ENCODE measurements around the gene MAIP1.
A peak's percentile ranks its signal among the peaks of the same experiment; 100 is the strongest.
"Not testable (repeated sequence)": the region's sequence is repeated elsewhere in the genome, so short reads cannot be mapped to it uniquely, and the experiment has no call there.

MAIP1 gene, protein sequence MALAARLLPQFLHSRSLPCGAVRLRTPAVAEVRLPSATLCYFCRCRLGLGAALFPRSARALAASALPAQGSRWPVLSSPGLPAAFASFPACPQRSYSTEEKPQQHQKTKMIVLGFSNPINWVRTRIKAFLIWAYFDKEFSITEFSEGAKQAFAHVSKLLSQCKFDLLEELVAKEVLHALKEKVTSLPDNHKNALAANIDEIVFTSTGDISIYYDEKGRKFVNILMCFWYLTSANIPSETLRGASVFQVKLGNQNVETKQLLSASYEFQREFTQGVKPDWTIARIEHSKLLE

DNA sequence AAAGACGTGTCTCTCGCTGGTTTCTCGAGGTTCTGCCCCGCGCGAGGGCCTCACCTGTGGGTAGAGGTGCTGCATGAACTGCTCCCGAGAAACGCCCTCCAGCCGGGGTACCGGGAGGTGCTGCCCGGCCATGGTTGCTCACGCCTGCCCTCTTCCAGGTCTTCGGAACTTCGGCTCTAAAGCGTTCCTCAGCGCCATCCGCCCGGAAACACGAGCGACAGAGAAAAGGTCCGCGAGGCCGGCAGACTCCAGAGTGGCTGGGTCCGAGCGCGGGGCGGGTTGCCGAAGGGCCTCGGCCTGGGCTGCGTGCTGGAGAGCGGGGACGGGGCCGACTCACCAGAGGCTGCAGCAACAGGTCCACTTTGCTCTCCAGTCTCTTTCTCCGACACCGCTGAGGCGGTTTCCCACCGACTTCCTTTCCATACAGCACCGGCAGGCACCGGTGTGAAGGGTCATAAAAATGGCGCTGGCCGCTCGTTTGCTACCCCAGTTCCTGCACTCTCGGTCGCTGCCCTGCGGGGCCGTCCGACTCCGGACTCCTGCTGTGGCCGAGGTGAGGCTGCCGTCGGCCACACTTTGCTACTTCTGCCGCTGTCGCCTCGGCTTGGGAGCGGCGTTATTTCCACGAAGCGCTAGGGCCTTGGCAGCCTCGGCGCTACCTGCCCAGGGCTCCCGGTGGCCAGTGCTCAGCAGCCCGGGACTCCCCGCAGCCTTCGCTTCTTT, at the start of gene MAIP1, which contains the start of gene TYW5:
Gene MAIP1 (plus strand): TSS at position 244 of the 723 bp plus-strand sequence. CDS start 217 bp downstream, at position 461.
Gene TYW5 (minus strand): TSS at position 153 of the 723 bp plus-strand sequence. CDS start 21 bp downstream, at position 132.
- DNase-seq = peak; percentile 68

DNA sequence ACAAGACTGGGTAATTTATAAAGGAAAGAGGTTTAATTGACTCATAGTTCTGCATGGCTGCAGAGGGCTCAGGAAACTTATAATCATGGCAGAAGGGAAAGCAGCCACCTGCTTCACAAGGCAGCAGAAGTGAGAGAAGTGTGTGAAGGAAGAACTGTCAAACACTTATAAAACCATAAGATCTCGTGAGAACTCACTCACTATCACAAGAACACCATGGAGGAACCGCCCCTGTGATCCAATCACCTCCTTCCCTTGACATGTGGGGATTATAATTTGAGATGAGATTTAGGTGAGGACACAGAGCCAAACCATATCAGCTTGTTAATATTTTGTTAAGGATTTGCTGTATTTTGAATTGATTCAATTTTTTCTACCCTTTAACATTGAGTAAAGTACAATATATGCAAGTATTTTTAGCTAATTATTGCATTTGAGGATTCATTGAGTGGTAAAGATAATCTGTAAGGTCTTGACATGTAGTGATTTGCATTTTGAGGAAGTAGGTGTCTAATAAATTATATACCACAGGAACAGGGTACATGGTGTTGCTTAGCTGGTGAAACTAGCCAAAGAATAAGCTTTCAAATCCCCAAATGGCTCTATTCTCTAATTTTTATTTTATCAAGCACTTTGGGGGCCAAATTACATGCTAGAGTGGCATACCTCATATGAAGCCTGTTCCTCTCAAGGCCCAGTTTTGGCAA, 48.2 kb upstream of the MAIP1 start:
- no peak for DNase-seq

- DNase-seq = no peak
Observed at GRCh38 chr2:199910338-199911051, 44.9 kb upstream of the MAIP1 start.

DNA sequence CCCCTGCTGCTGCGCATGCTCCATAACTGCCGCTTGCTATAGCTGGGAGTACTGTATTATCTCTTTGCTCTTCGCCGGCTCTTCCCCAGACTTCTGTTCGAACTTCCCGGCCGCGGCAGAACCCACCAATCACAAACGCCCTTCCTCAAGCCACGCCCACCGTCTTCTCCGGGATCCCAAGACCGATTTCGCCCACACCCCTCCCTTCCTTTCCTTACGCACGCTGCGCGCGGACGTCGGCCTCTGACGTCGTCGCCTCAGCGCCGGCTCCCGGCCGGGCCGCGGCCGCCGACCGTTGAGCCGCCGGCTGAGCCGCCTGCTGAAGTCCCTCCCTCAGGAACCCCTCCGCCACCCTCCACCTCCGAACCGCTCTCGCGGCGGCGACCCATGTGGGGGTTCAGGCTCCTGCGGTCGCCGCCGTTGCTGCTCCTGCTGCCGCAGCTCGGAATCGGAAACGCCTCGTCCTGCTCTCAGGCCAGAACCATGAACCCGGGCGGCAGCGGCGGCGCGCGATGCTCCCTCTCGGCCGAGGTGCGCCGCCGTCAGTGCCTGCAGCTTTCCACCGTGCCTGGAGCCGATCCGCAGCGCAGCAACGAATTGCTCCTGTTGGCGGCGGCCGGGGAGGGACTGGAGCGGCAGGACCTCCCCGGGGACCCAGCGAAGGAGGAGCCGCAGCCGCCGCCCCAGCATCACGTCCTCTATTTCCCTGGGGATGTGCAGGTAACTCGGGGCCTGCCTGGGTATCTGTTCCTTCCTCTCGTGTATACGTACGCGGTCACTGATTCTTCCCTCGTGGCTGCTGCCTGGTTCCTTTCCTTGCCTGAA, 44.1 kb upstream of the MAIP1 start, which contains the start of gene C2orf69:
Gene C2orf69 (plus strand): TSS at position 242 of the 825 bp plus-strand sequence. CDS start 146 bp downstream, at position 388.
- DNase-seq = peak; percentile 91

- DNase-seq = no peak
Observed at GRCh38 chr2:199911877-199912161, 43.6 kb upstream of the MAIP1 start.

GRCh38 chr2:199912553-199913114, 42.7 kb upstream of the MAIP1 start:
- DNase-seq = not testable (repeated sequence)

DNA sequence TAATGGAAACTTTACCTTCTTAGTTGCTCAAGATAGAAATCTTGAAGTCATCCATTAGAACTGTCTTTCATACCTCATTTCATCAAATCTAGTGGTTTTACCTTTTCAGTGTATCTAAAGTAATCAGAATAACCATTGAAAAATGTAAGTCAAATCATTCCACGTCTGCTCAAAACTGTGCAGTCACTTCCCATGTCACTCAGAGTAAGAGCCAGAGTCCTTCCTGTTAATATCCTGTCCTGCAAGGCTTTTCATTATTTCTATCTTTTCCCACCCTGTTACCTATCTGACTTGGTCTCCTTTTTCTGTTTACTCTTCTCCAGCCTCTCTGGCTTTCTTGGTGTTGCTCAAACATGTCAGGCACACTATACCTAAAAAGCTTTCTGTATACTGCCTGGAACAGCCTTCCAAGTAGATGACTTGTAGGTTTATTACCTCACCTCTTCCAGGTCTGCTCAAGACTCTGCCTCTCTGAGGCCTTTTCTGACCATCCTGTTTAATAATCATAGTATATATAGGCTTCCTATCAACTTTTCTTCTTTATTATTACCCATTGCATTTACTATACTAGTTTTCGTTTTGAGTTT, 40.9 kb upstream of the MAIP1 start:
- DNase-seq = no peak

- DNase-seq = no peak
Observed at GRCh38 chr2:199916980-199917379, 38.4 kb upstream of the MAIP1 start.

GRCh38 chr2:199922856-199923255, 32.5 kb upstream of the MAIP1 start:
- no peak for DNase-seq

GRCh38 chr2:199923924-199924323, 31.5 kb upstream of the MAIP1 start:
- no peak for DNase-seq

DNA sequence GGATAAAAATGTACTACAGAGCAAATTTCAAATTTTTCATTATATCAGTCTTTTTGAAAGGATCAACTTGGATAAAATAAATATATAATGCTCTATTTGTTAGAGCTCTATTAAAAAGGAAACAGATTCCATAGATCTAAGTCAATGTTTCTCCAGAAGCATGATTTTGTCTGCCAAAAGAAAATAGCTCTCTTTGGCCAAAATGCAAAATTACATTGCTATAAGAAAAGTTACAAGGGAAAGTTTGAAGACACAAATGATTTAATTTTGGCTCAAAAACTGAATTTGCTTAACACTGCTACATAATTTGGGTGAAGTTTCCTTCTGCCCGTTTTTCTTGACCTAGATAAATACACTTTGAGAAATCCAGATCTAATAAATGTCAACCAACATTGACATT, 28.6 kb upstream of the MAIP1 start:
- no peak for DNase-seq

DNA sequence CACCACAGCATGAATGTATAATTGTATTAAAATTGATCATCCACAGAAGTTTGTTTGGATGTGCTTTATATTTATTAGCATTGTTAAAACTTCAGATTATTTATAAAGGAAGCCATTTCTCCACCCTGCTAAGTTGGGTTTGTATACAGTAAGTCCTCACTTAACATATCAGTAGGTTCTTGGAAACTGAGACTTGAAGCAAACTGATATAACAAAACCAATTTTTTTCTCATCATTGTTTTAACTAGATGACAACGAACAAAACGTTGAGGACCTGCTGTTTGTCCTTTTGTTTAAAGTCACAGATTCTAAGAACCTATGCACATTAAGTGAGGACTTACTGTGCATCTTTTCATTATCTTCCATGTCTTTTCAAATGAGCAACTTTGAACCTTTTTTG, 27.2 kb upstream of the MAIP1 start:
- DNase-seq = no peak

DNA sequence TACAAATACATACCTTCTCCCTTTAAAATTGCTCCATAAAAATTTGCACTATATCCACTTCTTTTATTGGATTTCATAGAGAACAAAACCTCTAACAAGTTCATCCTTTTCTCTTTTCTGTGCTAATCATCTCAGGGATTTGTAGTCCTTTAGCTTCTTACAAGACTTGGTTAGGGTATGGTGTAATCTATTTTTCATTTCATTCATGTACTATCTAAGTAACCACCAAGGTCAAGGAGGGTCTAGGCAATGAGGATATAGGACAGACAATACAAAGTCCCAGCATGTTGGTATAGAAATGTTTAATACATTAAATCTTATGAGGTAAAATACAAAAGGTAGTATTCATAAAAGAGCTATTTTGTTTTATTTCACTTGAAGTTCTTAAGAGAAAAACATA, 26.8 kb upstream of the MAIP1 start:
- no peak for DNase-seq

- no peak for DNase-seq
Observed at GRCh38 chr2:199929262-199929661, 26.1 kb upstream of the MAIP1 start.

GRCh38 chr2:199932312-199932855, 23.0 kb upstream of the MAIP1 start:
- no peak for DNase-seq

- no peak for DNase-seq
Observed at GRCh38 chr2:199933466-199933865, 21.9 kb upstream of the MAIP1 start.

- no peak for DNase-seq
Observed at GRCh38 chr2:199936554-199936953, 18.8 kb upstream of the MAIP1 start.

GRCh38 chr2:199940373-199940772, 15.0 kb upstream of the MAIP1 start:
- no peak for DNase-seq

GRCh38 chr2:199943373-199943772, 12.0 kb upstream of the MAIP1 start:
- no peak for DNase-seq

GRCh38 chr2:199946196-199946595, 9.2 kb upstream of the MAIP1 start:
- DNase-seq = no peak

- DNase-seq = no peak
Observed at GRCh38 chr2:199946836-199947235, 8.5 kb upstream of the MAIP1 start.

All from CD4-positive, alpha-beta T cell treated with Interferon gamma for 1 hour (primary cell).